Fibroblast of villous mesenchyme (primary cell): ENCODE data around the gene CHST5. TPM values are rescaled to one million over a fixed set of nuclear protein-coding genes. Genes with fewer than 3 reads are reported as not detected.
A peak's percentile ranks its signal among the peaks of the same experiment; 100 is the strongest.

Experiments used
- DNase-seq: peaks from one replicate; pipeline ENCODE4 v3.0.0-alpha.2; 2010; ENCODE audit warnings: low read depth
- H3K4me3 ChIP-seq: 2 replicates; pipeline ENCODE4 v1.5.1; 2011; ENCODE audit warnings: low read depth, mild to moderate bottlenecking, low read length
- CTCF ChIP-seq: IDR thresholded peaks from 2 replicates; pipeline ENCODE4 v1.5.1; 2012; ENCODE audit warnings: low read depth, mild to moderate bottlenecking, low read length; ENCODE audit not compliant: insufficient read depth
- total RNA-seq: library from RNA; depleted of rRNA; stranded (reverse); fragments of >200 nt; gene quantifications from 2 replicates; pipeline ENCODE4 v1.2.3, GENCODE V29; 2012

The CHST5 gene
- total RNA-seq, 1 donor, result not detected

GRCh38 chr16:75494661-75495075 lies 41.2 kb downstream of the CHST5 start:
- no peak for TF ChIP-seq CTCF
- peak overlapping the region; percentile 48 for H3K4me3 ChIP-seq
- DNase-seq, result no peak

- TF ChIP-seq CTCF, result no peak
- no peak for DNase-seq
- H3K4me3 ChIP-seq, result no peak overlapping the region
These were observed 41.7 kb downstream of the CHST5 start for GRCh38 chr16:75494184-75494583.

- H3K4me3 ChIP-seq, result no peak overlapping the region
- TF ChIP-seq CTCF, result peak; percentile 8
- no peak for DNase-seq
These were observed 44.0 kb downstream of the CHST5 start for GRCh38 chr16:75491876-75492275.

- no peak for TF ChIP-seq CTCF
- no peak overlapping the region for H3K4me3 ChIP-seq
- no peak for DNase-seq
These were observed 47.6 kb downstream of the CHST5 start for GRCh38 chr16:75488322-75488721.

GRCh38 chr16:75486676-75487313 lies 49.1 kb downstream of the CHST5 start:
- H3K4me3 ChIP-seq, result no peak overlapping the region
- no peak for TF ChIP-seq CTCF
- no peak for DNase-seq

GRCh38 chr16:75486014-75486675 lies 49.8 kb downstream of the CHST5 start:
- TF ChIP-seq CTCF, result no peak
- no peak for DNase-seq
- H3K4me3 ChIP-seq, result no peak overlapping the region
